MM.1S (cell line): Measurements from ENCODE around the gene AGPAT3.
"Not testable (repeated sequence)": the region's sequence is repeated elsewhere in the genome, so short reads cannot be mapped to it uniquely, and the experiment has no call there.

Experiments used
- EZH2 ChIP-seq: fragments of 300-600 bp; sonication (generic); optimal IDR thresholded peaks from 2 replicates; pipeline ENCODE3; 2017; ENCODE audit warnings: low read depth, mild to moderate bottlenecking, antibody characterized with exemption, low read length, mixed read lengths
- EZH2phosphoT487 ChIP-seq: fragments of 300-600 bp; sonication (generic); IDR thresholded peaks from 2 replicates; pipeline ENCODE4 v1.6.1; 2018; ENCODE audit warnings: antibody characterized with exemption, low read length
- TF ChIP-seq, protein P1 (sequence below): fragments of 300-600 bp; sonication (generic); IDR thresholded peaks from 2 replicates; pipeline ENCODE4 v1.5.1; 2016; ENCODE audit warnings: antibody characterized with exemption, low read length, mixed read lengths

DNA sequence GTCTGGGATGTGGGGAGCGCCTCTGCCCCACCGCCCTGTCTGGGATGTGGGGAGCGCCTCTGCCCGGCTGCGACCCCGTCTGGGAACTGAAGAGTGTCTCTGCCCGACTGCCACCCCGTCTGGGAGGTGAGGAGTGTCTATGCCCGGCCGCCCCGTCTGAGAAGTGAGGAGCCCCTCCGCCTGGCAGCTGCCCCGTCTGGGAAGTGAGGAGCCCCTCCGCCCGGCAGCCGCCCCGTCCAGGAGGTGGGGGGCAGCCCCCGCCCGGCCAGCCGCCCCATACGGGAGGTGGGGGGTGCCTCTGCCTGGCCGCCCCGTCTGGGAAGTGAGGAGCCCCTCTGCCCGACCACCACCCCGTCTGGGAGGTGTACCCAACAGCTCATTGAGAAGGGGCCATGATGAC is 42.9 kb upstream of the AGPAT3 start:
- TF ChIP-seq, protein P1, sequence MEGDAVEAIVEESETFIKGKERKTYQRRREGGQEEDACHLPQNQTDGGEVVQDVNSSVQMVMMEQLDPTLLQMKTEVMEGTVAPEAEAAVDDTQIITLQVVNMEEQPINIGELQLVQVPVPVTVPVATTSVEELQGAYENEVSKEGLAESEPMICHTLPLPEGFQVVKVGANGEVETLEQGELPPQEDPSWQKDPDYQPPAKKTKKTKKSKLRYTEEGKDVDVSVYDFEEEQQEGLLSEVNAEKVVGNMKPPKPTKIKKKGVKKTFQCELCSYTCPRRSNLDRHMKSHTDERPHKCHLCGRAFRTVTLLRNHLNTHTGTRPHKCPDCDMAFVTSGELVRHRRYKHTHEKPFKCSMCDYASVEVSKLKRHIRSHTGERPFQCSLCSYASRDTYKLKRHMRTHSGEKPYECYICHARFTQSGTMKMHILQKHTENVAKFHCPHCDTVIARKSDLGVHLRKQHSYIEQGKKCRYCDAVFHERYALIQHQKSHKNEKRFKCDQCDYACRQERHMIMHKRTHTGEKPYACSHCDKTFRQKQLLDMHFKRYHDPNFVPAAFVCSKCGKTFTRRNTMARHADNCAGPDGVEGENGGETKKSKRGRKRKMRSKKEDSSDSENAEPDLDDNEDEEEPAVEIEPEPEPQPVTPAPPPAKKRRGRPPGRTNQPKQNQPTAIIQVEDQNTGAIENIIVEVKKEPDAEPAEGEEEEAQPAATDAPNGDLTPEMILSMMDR: not testable (repeated sequence)
- not testable (repeated sequence) for TF ChIP-seq EZH2, EZH2phosphoT487
